Endometrial microvascular endothelial cells (primary cell): ENCODE results near the gene TACR2. TPM values are rescaled to one million over a fixed set of nuclear protein-coding genes. Genes with fewer than 3 reads are reported as not detected.

Experiments
- in situ Hi-C: cut with HindIII; loops from 2 replicates; pipeline ENCODE4 v1.10.0; 2017; ENCODE audit warnings: low sequenced_read_pairs, low pct_unique_long_range_greater_than_20kb; ENCODE audit errors: inconsistent ontology term
- total RNA-seq: library from RNA; depleted of rRNA; stranded (reverse); fragments of >200 nt; gene quantifications from one replicate; pipeline ENCODE4 v1.2.3, GENCODE V29; 2015; ENCODE audit errors: inconsistent ontology term

The TACR2 gene
- total RNA-seq, 1 donor from 2014 or later = not detected

- in situ Hi-C loops = no loop called here
Observed at GRCh38 chr10:69408318-69409175, 8.2 kb downstream of the TACR2 start.

- in situ Hi-C loops = no loop called here
Observed at GRCh38 chr10:69407621-69408301, 9.0 kb downstream of the TACR2 start.

- in situ Hi-C loops = no loop called here
Observed at GRCh38 chr10:69406816-69407580, 9.7 kb downstream of the TACR2 start.

- in situ Hi-C loops = no loop called here
Observed at GRCh38 chr10:69406302-69406811, 10.4 kb downstream of the TACR2 start.

GRCh38 chr10:69405221-69405620 is 11.5 kb downstream of the TACR2 start:
- in situ Hi-C loops = no loop called here

GRCh38 chr10:69404786-69405185 is 11.9 kb downstream of the TACR2 start:
- in situ Hi-C loops = no loop called here

- in situ Hi-C loops = no loop called here
Observed at GRCh38 chr10:69403519-69403918, 13.2 kb downstream of the TACR2 start.

- in situ Hi-C loops = no loop called here
Observed at GRCh38 chr10:69403066-69403465, 13.7 kb downstream of the TACR2 start.

- in situ Hi-C loops = no loop called here
Observed at GRCh38 chr10:69402386-69402785, 14.3 kb downstream of the TACR2 start.

- in situ Hi-C loops = no loop called here
Observed at GRCh38 chr10:69401416-69401815, 15.3 kb downstream of the TACR2 start.

- in situ Hi-C loops = no loop called here
Observed at GRCh38 chr10:69400936-69401335, 15.8 kb downstream of the TACR2 start.

- in situ Hi-C loops = no loop called here
Observed at GRCh38 chr10:69398466-69398865, 18.3 kb downstream of the TACR2 start.

GRCh38 chr10:69397972-69398371 is 18.7 kb downstream of the TACR2 start:
- in situ Hi-C loops = no loop called here

GRCh38 chr10:69394020-69394419 is 22.7 kb downstream of the TACR2 start:
- in situ Hi-C loops = no loop called here

- in situ Hi-C loops = no loop called here
Observed at GRCh38 chr10:69392481-69393000, 24.2 kb downstream of the TACR2 start.

- in situ Hi-C loops = no loop called here
Observed at GRCh38 chr10:69391158-69391557, 25.6 kb downstream of the TACR2 start.

- in situ Hi-C loops = no loop called here
Observed at GRCh38 chr10:69389827-69390490, 26.8 kb downstream of the TACR2 start.

- in situ Hi-C loops = no loop called here
Observed at GRCh38 chr10:69388488-69388887, 28.2 kb downstream of the TACR2 start.

- in situ Hi-C loops = no loop called here
Observed at GRCh38 chr10:69387500-69387899, 29.2 kb downstream of the TACR2 start.
